ENCODE results near the gene HAUS5.

Gene HAUS5

GRCh38 chr19:35609851-35610353 lies 2.6 kb upstream of the HAUS5 start:
- peak; percentile 14 to 30 for ATAC-seq

GRCh38 chr19:35612224-35612558 lies 344 bp upstream of the HAUS5 start:
- no peak for ATAC-seq

GRCh38 chr19:35613574-35613973 lies 1.0 kb downstream of the HAUS5 start:
- ATAC-seq, result no peak

- ATAC-seq, result no peak
These were observed 2.5 kb downstream of the HAUS5 start for GRCh38 chr19:35615036-35615435.

DNA sequence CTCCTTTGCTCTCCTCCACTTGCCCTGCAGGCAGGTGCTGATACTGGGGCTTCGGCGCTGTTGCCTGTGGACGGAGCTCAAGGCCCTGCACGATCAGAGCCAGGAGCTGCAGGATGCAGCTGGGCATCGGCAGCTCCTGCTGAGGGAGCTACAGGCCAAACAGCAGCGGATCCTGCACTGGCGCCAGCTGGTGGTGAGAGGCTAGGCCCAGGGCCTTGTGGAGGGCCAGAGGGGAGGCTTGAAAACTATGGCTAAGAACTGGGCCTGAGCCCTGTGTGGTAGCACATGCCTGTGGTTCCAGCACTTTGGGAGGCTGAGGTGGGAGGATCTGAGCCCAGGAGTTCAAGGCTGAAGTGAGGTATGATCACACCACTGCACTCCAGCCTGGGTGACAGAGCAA lies 6.3 kb downstream of the HAUS5 start:
- no peak for ATAC-seq

GRCh38 chr19:35619290-35619923 lies 6.9 kb downstream of the HAUS5 start:
- ATAC-seq, result no peak

DNA sequence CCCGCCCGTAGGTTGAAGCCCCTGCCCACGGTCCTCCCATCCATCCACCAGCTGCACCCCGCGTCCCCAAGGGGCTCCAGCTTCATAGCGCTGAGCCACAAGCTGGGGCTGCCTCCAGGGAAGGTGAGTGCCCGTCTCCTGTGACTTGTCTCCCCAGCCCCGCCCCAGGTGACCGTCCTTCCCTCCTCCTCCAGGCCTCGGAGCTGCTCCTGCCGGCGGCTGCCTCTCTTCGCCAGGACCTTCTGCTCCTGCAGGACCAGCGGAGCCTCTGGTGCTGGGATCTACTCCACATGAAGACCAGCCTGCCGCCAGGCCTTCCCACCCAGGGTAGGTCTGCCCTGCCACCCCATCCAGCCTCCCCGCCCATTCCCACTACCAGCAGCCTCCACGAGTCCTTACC lies 7.5 kb downstream of the HAUS5 start:
- no peak for ATAC-seq

GRCh38 chr19:35621708-35622107 lies 9.2 kb downstream of the HAUS5 start:
- no peak for ATAC-seq

GRCh38 chr19:35622750-35623149 lies 10.2 kb downstream of the HAUS5 start:
- no peak for ATAC-seq

GRCh38 chr19:35623327-35624010 lies 10.9 kb downstream of the HAUS5 start:
- ATAC-seq, result no peak

DNA sequence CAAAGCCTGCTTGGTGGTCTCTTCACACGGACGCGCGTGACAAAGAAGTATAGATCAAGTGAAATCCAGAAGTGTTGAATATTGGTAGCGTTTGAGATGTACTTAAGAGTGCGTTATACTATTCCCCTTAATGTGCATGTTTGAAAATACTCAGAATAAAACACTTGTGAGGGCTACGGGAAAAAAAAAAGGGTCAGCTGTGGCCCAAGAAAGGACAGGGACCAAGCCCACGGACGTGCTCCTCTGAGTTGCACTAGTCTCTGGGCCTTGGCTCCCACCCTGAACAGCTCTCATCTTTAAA lies 15.7 kb downstream of the HAUS5 start:
- ATAC-seq, result no peak

DNA sequence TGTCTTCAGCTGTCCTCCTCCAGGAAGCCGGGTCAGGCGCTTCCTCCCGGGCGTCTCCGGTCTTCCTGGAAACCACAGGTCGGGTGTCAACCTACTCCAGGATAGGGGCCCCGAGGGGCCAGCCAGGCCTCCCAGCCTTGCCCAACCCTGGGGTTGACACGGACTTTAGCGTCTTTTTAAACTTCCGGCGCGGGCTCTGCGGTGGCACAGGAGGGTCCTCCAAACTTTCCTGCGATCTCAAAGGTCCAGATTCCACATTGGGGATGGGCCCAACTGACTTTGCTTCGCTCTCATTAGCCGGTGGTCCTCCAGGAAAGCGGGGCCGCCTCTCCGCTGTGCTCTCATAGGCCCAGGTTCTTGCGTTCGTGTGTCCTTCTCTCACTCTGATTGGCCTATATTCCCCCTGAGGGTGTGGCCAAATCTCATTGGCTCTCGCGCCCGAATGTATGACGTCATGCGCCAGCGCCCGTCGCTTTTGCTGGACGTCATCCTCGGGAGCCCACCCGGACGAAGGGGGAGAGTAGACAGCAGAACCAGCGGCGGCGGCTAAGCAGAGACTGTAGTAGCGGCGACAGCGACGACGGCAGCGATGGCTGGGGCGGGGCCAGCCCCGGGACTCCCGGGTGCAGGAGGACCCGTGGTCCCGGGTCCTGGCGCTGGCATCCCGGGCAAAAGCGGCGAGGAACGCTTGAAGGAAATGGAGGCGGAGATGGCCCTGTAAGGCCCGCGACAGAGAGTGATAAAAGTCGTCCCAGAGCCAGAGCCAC lies 16.2 kb downstream of the HAUS5 start, which contains the start of gene RBM42:
Gene RBM42 (plus strand): TSS at position 472 of the 767 bp plus-strand sequence. CDS start 118 bp downstream, at position 590.
- ATAC-seq, result peak; percentile 100

DNA sequence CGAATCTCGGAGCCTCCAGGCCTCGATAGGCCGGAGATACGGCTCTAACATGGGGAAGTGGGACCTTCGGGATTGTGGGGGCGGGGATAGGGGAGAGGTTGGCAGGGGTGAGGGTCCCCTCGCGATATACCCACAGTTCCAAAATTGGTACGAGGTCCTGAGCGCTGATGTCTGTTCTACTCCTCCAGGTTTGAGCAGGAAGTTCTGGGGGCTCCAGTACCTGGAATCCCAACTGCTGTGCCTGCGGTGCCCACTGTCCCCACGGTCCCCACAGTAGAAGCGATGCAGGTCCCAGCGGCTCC lies 16.7 kb downstream of the HAUS5 start:
- ATAC-seq, result no peak

- ATAC-seq, result no peak
These were observed 21.3 kb downstream of the HAUS5 start for GRCh38 chr19:35633727-35634440.

DNA sequence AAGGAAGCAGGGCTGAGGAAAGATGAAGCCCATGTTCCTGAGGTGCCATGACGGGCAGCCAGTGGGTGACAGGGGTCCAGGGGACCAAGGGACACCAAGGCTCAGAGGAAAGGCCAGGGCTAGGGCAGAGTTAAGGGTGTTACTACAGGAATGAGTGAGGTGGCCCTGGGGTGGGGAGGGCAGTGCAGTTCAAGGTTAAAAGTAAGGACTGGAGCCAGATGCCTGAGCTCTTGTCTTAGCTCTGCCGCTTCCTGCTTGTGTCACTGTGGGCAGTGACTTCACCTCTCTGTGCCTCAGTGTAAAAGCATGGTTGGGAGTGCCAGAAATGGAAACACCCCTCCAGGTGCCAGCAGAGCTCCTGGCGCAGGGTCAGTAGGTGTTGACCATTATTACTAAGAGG lies 24.1 kb downstream of the HAUS5 start:
- no peak for ATAC-seq

GRCh38 chr19:35637165-35637564 lies 24.6 kb downstream of the HAUS5 start:
- ATAC-seq, result no peak

DNA sequence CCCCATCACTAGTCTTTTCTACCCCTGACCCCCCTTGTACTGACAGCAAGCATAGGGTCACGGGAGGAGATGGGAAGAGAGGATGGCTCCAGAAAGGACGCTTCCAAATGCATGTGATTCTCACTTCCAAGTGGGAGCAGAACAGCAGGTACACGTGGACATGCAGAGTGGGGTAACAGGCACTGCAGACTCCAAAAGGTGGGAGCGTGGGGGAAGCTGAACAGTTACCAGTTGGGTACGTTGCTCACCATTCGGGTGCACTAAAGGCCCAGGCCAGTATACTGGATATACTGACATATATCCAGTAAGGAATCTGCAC lies 26.7 kb downstream of the HAUS5 start:
- no peak for ATAC-seq

- ATAC-seq, result no peak
These were observed 27.3 kb downstream of the HAUS5 start for GRCh38 chr19:35639863-35640262.

DNA sequence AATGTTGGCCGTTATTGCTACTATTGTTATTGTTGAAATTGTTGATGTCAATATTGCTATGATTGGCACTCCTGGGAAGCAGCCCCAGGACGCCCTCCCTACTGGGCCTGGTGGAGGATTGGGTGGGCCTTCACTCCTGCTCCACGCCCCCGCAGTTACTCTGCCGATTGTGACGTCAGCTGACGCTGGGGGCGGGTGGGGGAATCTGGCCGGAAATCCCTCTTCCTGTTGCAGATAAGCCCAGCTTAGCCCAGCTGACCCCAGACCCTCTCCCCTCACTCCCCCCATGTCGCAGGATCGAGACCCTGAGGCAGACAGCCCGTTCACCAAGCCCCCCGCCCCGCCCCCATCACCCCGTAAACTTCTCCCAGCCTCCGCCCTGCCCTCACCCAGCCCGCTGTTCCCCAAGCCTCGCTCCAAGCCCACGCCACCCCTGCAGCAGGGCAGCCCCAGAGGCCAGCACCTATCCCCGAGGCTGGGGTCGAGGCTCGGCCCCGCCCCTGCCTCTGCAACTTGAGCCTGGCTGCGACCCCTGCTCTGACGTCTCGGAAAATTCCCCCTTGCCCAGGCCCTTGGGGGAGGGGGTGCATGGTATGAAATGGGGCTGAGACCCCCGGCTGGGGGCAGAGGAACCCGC lies 29.1 kb downstream of the HAUS5 start, which contains the start of gene ETV2:
Gene ETV2 (plus strand): TSS at position 231 of the 637 bp plus-strand sequence. CDS start 716 bp downstream, outside the sequence.
- no peak for ATAC-seq

DNA sequence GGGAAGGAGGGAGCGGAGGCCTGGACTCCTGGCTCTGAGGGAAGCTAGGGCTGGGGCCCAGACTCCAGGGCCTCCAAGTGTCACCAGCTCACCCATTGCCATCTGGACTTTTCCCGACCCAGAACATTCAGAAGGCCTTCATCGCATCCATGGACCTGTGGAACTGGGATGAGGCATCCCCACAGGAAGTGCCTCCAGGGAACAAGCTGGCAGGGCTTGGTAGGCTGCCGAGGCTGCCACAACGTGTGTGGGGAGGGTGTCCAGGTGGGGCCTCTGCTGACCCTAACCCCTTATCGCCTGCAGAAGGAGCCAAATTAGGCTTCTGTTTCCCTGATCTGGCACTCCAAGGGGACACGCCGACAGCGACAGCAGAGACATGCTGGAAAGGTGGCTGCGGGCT lies 29.8 kb downstream of the HAUS5 start:
- no peak for ATAC-seq

DNA sequence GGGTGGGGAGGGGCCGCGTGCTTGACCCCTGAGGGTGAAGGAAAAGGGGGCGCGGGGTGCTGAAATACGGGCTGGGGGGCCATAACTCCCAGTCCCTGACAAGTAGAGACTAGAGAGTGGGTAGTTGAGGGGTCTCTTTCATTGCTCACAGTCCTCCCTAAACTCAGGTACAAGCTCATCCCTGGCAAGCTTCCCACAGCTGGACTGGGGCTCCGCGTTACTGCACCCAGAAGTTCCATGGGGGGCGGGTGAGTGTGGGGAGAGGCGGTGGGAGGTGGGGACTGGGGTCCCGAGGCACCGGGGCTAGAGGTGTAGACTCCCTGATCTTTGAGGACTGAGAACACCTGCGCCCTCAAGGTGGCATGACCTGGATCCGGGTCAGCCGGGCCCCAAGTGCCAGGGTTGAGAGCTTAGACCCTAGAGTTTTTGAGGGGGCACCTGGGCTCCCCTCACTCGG lies 30.3 kb downstream of the HAUS5 start:
- ATAC-seq, result no peak

DNA sequence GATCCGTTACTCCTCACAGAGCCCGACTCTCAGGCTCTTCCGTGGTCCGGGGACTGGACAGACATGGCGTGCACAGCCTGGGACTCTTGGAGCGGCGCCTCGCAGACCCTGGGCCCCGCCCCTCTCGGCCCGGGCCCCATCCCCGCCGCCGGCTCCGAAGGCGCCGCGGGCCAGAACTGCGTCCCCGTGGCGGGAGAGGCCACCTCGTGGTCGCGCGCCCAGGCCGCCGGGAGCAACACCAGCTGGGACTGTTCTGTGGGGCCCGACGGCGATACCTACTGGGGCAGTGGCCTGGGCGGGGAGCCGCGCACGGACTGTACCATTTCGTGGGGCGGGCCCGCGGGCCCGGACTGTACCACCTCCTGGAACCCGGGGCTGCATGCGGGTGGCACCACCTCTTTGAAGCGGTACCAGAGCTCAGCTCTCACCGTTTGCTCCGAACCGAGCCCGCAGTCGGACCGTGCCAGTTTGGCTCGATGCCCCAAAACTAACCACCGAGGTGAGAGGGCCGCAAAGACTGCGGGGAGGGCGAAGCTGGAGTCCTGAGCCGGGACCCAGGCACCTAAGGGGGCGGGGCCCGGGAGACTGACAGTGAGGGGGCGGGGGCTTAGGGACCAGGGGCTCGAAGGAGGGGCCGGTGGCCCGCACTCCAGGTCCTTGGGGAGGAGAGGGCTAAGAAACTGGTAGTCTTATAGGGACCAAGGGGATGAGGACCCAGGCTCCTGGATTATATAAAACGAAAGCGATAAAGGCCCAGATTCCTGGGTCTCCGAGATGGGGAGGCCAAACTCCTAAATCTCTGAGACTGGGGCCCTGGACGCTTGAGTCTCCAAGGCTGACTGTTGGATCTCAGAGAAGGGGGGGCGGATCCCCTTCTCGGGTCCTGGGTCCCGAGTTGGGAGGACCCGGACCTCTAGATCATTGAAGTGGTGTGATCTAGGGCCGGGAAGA lies 31.0 kb downstream of the HAUS5 start:
- peak; percentile 34 to 44 for ATAC-seq
